Measurements from ENCODE around the gene RPH3AL. TPM values are rescaled to one million over a fixed set of nuclear protein-coding genes. Genes with fewer than 3 reads are reported as not detected.

RPH3AL gene
- total and polyA plus RNA-seq, 10 of the 15 experiments (the other 5 are each of a cell fraction or from before 2014, with no cell fraction given), result 0.04 to 1.2 (median 0.47) TPM; not detected in 2

- TF ChIP-seq, protein P1, sequence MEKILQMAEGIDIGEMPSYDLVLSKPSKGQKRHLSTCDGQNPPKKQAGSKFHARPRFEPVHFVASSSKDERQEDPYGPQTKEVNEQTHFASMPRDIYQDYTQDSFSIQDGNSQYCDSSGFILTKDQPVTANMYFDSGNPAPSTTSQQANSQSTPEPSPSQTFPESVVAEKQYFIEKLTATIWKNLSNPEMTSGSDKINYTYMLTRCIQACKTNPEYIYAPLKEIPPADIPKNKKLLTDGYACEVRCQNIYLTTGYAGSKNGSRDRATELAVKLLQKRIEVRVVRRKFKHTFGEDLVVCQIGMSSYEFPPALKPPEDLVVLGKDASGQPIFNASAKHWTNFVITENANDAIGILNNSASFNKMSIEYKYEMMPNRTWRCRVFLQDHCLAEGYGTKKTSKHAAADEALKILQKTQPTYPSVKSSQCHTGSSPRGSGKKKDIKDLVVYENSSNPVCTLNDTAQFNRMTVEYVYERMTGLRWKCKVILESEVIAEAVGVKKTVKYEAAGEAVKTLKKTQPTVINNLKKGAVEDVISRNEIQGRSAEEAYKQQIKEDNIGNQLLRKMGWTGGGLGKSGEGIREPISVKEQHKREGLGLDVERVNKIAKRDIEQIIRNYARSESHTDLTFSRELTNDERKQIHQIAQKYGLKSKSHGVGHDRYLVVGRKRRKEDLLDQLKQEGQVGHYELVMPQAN (conservative IDR thresholded peaks at IDR 0.05), result no peak
- no peak for TF ChIP-seq POLR2AphosphoS5 (IDR thresholded peaks at IDR 0.05; ENCODE audit: low read length)
- TF ChIP-seq ATF3 (IDR thresholded peaks at IDR 0.05; ENCODE audit: borderline replicate concordance, extremely low read depth, low read depth, low read length), result no peak
- no peak for TF ChIP-seq POLR2AphosphoS2 (IDR thresholded peaks at IDR 0.05; ENCODE audit: low read depth, low read length)
Observed at GRCh38 chr17:349666-350065, 2.9 kb downstream of the RPH3AL start (continued).

- POLR2A ChIA-PET, result no interaction called here
- Histone ChIP-seq H3K4me1 (ENCODE audit: control insufficient read depth, insufficient read depth, low read length) (no peaks in the 10 kb centered on the region), H4K20me1 (ENCODE audit: control insufficient read depth, insufficient read depth) (no peaks in the 10 kb centered on the region), H2AFZ (ENCODE audit: control insufficient read depth, low read depth, low read length) (no peak overlapping the region), H3K79me2 (ENCODE audit: control insufficient read depth, insufficient read depth, low read length) (no peaks in the 10 kb centered on the region), H3K9me3 (replicated peaks; ENCODE audit: control insufficient read depth, insufficient read depth, low read length) (no peaks in the 10 kb centered on the region), H3K9ac (ENCODE audit: control insufficient read depth, insufficient read depth, low read length) (no peak overlapping the region), H3K36me3 (ENCODE audit: control insufficient read depth in 2 of 2, insufficient read depth in 2 of 2, low read length in 1 of 2) (no peaks in the 10 kb centered on the region), H3K4me3 (no peak overlapping the region), H3K27ac (ENCODE audit: control insufficient read depth, insufficient read depth) (no peak overlapping the region), H3K27me3 (replicated peaks in 1 of 2; ENCODE audit: control insufficient read depth in 2 of 2, insufficient read depth in 2 of 2, low read length in 1 of 2) (no peaks in the 10 kb centered on the region; a peak in 1 of 4 replicates), H3K4me2 (ENCODE audit: control insufficient read depth, insufficient read depth) (no peak overlapping the region)
- intact Hi-C loops (cut with micrococcal nuclease; ENCODE audit: unreplicated experiment), result no loop called here
- RAD21 ChIA-PET (ENCODE audit: unreplicated experiment), result no interaction called here
- in situ Hi-C loops (cut with MboI), result no loop called here
- SMC1A ChIA-PET (ENCODE audit: uncharacterized antibody, unreplicated experiment), result no interaction called here
- CTCF ChIA-PET, result no interaction called here
- ATAC-seq (no peak), DNase-seq (ENCODE audit: low read depth, low spot score) (no peak), FAIRE-seq (no peak)
- WGBS (ENCODE audit: insufficient coverage, insufficient replicate concordance, low lambda C conversion rate, missing lambda C conversion rate), result 40% methylated on average over 12 of the region's 12 CpGs
- BruUV-seq (replicated peaks), result no TSS peak
- TF ChIP-seq CEBPB (IDR thresholded peaks at IDR 0.05; ENCODE audit: borderline replicate concordance in 1 of 2, low read depth in 2 of 2, low read length in 2 of 2) (no peak), PML (IDR thresholded peaks at IDR 0.05; ENCODE audit: low read length) (no peak), ZNF24 (IDR thresholded peaks at IDR 0.05) (no peak), SREBF2 (IDR thresholded peaks at IDR 0.05; ENCODE audit: low read length) (no peak), TCF12 (IDR thresholded peaks at IDR 0.05; ENCODE audit: low read depth, low read length) (no peak), LARP7 (IDR thresholded peaks at IDR 0.05) (no peak), SUZ12 (IDR thresholded peaks at IDR 0.05; ENCODE audit: unreplicated experiment) (no peak), RFX5 (IDR thresholded peaks at IDR 0.05; ENCODE audit: low read depth, low read length) (no peak), SKIL (IDR thresholded peaks at IDR 0.05; ENCODE audit: low read depth, poor library complexity, severe bottlenecking) (no peak), ESRRA (IDR thresholded peaks at IDR 0.05; ENCODE audit: low read length) (no peak), SP1 (IDR thresholded peaks at IDR 0.05; ENCODE audit: low read depth, low read length) (no peak), ELK1 (IDR thresholded peaks at IDR 0.05; ENCODE audit: low read depth, low read length) (no peak)
- TF ChIP-seq, protein P2, sequence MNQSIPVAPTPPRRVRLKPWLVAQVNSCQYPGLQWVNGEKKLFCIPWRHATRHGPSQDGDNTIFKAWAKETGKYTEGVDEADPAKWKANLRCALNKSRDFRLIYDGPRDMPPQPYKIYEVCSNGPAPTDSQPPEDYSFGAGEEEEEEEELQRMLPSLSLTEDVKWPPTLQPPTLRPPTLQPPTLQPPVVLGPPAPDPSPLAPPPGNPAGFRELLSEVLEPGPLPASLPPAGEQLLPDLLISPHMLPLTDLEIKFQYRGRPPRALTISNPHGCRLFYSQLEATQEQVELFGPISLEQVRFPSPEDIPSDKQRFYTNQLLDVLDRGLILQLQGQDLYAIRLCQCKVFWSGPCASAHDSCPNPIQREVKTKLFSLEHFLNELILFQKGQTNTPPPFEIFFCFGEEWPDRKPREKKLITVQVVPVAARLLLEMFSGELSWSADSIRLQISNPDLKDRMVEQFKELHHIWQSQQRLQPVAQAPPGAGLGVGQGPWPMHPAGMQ (IDR thresholded peaks at IDR 0.05; ENCODE audit: borderline replicate concordance), result no peak
Observed at GRCh38 chr17:348692-349425, 3.7 kb downstream of the RPH3AL start.
